ENCODE measurements around the gene GPRIN2. TPM values are rescaled to one million over a fixed set of nuclear protein-coding genes. Genes with fewer than 3 reads are reported as not detected.

Gene GPRIN2
- polyA plus RNA-seq, 1 donor from 2014 or later, result 7.1 TPM

GRCh38 chr10:46542567-46543465 is 13.6 kb downstream of the GPRIN2 start:
- Histone ChIP-seq H3K79me2 (replicated peaks; ENCODE audit: insufficient read depth, low read length) (no peaks in the 10 kb centered on the region), H3K36me3 (ENCODE audit: insufficient read depth, low read length) (no peaks in the 10 kb centered on the region), H3K9me3 (ENCODE audit: low read length) (no peaks in the 10 kb centered on the region), H4K20me1 (ENCODE audit: insufficient read depth) (no peaks in the 10 kb centered on the region), H3K9ac (ENCODE audit: low read length) (no peak overlapping the region), H3K4me3 (ENCODE audit: low read length) (no peak overlapping the region), H3F3A (ENCODE audit: insufficient read depth, low read length, poor library complexity, severe bottlenecking) (no peaks in the 10 kb centered on the region), H2AFZ (ENCODE audit: low read depth, low read length) (no peak overlapping the region), H3K27ac (ENCODE audit: low read length) (no peak overlapping the region), H3K4me2 (ENCODE audit: low read length) (no peak overlapping the region), H3K27me3 (ENCODE audit: insufficient read depth, low read depth, low read length) (no peaks in the 10 kb centered on the region), H3K9me2 (ENCODE audit: insufficient read depth, low read length) (no peaks in the 10 kb centered on the region)
- TF ChIP-seq REST (IDR thresholded peaks at IDR 0.05; ENCODE audit: borderline replicate concordance) (no peak), EP300 (conservative IDR thresholded peaks at IDR 0.05; ENCODE audit: poor library complexity, severe bottlenecking) (no peak), CTCF (IDR thresholded peaks at IDR 0.05; ENCODE audit: poor library complexity, severe bottlenecking) (no peak), POLR2AphosphoS5 (IDR thresholded peaks at IDR 0.05) (no peak), SMC3 (conservative IDR thresholded peaks at IDR 0.05; ENCODE audit: poor library complexity) (no peak), RAD21 (conservative IDR thresholded peaks at IDR 0.05) (no peak), TAF1 (IDR thresholded peaks at IDR 0.05; ENCODE audit: low read depth) (no peak), MXI1 (conservative IDR thresholded peaks at IDR 0.05; ENCODE audit: poor library complexity, severe bottlenecking) (no peak), EZH2 (IDR thresholded peaks at IDR 0.05; ENCODE audit: borderline replicate concordance, insufficient read depth, low read length, poor library complexity, severe bottlenecking) (no peak)

GRCh38 chr10:46541735-46542566 is 14.5 kb downstream of the GPRIN2 start:
- Histone ChIP-seq H3K9ac (ENCODE audit: low read length) (no peak overlapping the region), H3F3A (ENCODE audit: insufficient read depth, low read length, poor library complexity, severe bottlenecking) (no peaks in the 10 kb centered on the region), H3K4me3 (ENCODE audit: low read length) (no peak overlapping the region), H3K4me2 (ENCODE audit: low read length) (no peak overlapping the region), H3K79me2 (replicated peaks; ENCODE audit: insufficient read depth, low read length) (no peaks in the 10 kb centered on the region), H2AFZ (ENCODE audit: low read depth, low read length) (no peak overlapping the region), H3K9me3 (ENCODE audit: low read length) (no peaks in the 10 kb centered on the region), H4K20me1 (ENCODE audit: insufficient read depth) (no peaks in the 10 kb centered on the region), H3K36me3 (ENCODE audit: insufficient read depth, low read length) (no peaks in the 10 kb centered on the region), H3K9me2 (ENCODE audit: insufficient read depth, low read length) (no peaks in the 10 kb centered on the region), H3K27me3 (ENCODE audit: insufficient read depth, low read depth, low read length) (no peaks in the 10 kb centered on the region), H3K27ac (ENCODE audit: low read length) (no peak overlapping the region)
- no peak for TF ChIP-seq SMC3 (conservative IDR thresholded peaks at IDR 0.05; ENCODE audit: poor library complexity)
- no peak for TF ChIP-seq EP300 (conservative IDR thresholded peaks at IDR 0.05; ENCODE audit: poor library complexity, severe bottlenecking)
- TF ChIP-seq CTCF (IDR thresholded peaks at IDR 0.05; ENCODE audit: poor library complexity, severe bottlenecking), result no peak
- no peak for TF ChIP-seq MXI1 (conservative IDR thresholded peaks at IDR 0.05; ENCODE audit: poor library complexity, severe bottlenecking)
- no peak for TF ChIP-seq POLR2AphosphoS5 (IDR thresholded peaks at IDR 0.05)
- no peak for TF ChIP-seq EZH2 (IDR thresholded peaks at IDR 0.05; ENCODE audit: borderline replicate concordance, insufficient read depth, low read length, poor library complexity, severe bottlenecking)
- TF ChIP-seq REST (IDR thresholded peaks at IDR 0.05; ENCODE audit: borderline replicate concordance), result no peak
- TF ChIP-seq RAD21 (conservative IDR thresholded peaks at IDR 0.05), result no peak
- TF ChIP-seq TAF1 (IDR thresholded peaks at IDR 0.05; ENCODE audit: low read depth), result no peak

Data from neural cell (in vitro differentiated cells).